GM18951 (cell line): ENCODE results near the gene LYRM4.
A peak's percentile ranks its signal among the peaks of the same experiment; 100 is the strongest.

Experiments used
- POLR2A ChIP-seq: IDR thresholded peaks from 4 replicates; pipeline ENCODE4 v1.6.1; 2011; ENCODE audit warnings: mild to moderate bottlenecking; ENCODE audit not compliant: insufficient read length, insufficient read depth; ENCODE audit errors: extremely low read depth
- in situ Hi-C: fragments of 300-500 bp; cut with MboI; formaldehyde crosslinking; loops from one replicate; pipeline ENCODE4 v1.12.0; 2022; ENCODE audit warnings: low sequenced_read_pairs, mixed read lengths, inconsistent platforms; ENCODE audit not compliant: unreplicated experiment

LYRM4 gene

GRCh38 chr6:5179917-5180316 lies 80.8 kb downstream of the LYRM4 start:
- in situ Hi-C loops = no loop called here
- no peak for TF ChIP-seq POLR2A

- in situ Hi-C loops = no loop called here
- TF ChIP-seq POLR2A = no peak
These were observed 81.9 kb downstream of the LYRM4 start for GRCh38 chr6:5178806-5179205.

GRCh38 chr6:5175635-5176034 lies 85.1 kb downstream of the LYRM4 start:
- in situ Hi-C loops = no loop called here

GRCh38 chr6:5174756-5175549 lies 85.8 kb downstream of the LYRM4 start:
- in situ Hi-C loops = no loop called here
- TF ChIP-seq POLR2A = no peak

More at GRCh38 chr6:5175635-5176034, 85.1 kb downstream of the LYRM4 start:
- TF ChIP-seq POLR2A = no peak

GRCh38 chr6:5174244-5174643 lies 86.5 kb downstream of the LYRM4 start:
- peak; percentile 10 for TF ChIP-seq POLR2A

GRCh38 chr6:5173810-5174209 lies 86.9 kb downstream of the LYRM4 start:
- in situ Hi-C loops = no loop called here
- no peak for TF ChIP-seq POLR2A

More at GRCh38 chr6:5174244-5174643, 86.5 kb downstream of the LYRM4 start:
- in situ Hi-C loops = no loop called here

- TF ChIP-seq POLR2A = no peak
- in situ Hi-C loops = no loop called here
These were observed 87.8 kb downstream of the LYRM4 start for GRCh38 chr6:5172897-5173474.

GRCh38 chr6:5172041-5172653 lies 88.6 kb downstream of the LYRM4 start:
- in situ Hi-C loops = no loop called here
- TF ChIP-seq POLR2A = no peak

GRCh38 chr6:5167501-5167900 lies 93.2 kb downstream of the LYRM4 start:
- no peak for TF ChIP-seq POLR2A
- in situ Hi-C loops = no loop called here

GRCh38 chr6:5164092-5164491 lies 96.7 kb downstream of the LYRM4 start:
- TF ChIP-seq POLR2A = no peak
- in situ Hi-C loops = no loop called here

- in situ Hi-C loops = no loop called here
- no peak for TF ChIP-seq POLR2A
These were observed 97.5 kb downstream of the LYRM4 start for GRCh38 chr6:5163247-5163646.

- in situ Hi-C loops = no loop called here
- no peak for TF ChIP-seq POLR2A
These were observed 98.4 kb downstream of the LYRM4 start for GRCh38 chr6:5162355-5162754.

- in situ Hi-C loops = no loop called here
- no peak for TF ChIP-seq POLR2A
These were observed 100.5 kb downstream of the LYRM4 start for GRCh38 chr6:5160206-5160605.

- in situ Hi-C loops = no loop called here
- no peak for TF ChIP-seq POLR2A
These were observed 101.6 kb downstream of the LYRM4 start for GRCh38 chr6:5159162-5159561.
